Measurements from ENCODE around the gene HOXA7.

The HOXA7 gene

GRCh38 chr7:27116031-27116961 lies 40.2 kb downstream of the HOXA7 start:
- DNase-seq = peak; percentile 53

GRCh38 chr7:27115221-27116026 lies 41.1 kb downstream of the HOXA7 start:
- peak; percentile 57 for DNase-seq

- DNase-seq = peak; percentile 54
Observed at GRCh38 chr7:27114881-27115220, 41.6 kb downstream of the HOXA7 start.

GRCh38 chr7:27113991-27114769 lies 42.3 kb downstream of the HOXA7 start:
- DNase-seq = peak; percentile 55

GRCh38 chr7:27112955-27113949 lies 43.2 kb downstream of the HOXA7 start:
- DNase-seq = peak; percentile 59

- peak; percentile 58 for DNase-seq
Observed at GRCh38 chr7:27112361-27112760, 44.1 kb downstream of the HOXA7 start.

- DNase-seq = no peak
Observed at GRCh38 chr7:27111751-27112277, 44.7 kb downstream of the HOXA7 start.

GRCh38 chr7:27111042-27111750 lies 45.3 kb downstream of the HOXA7 start:
- peak; percentile 35 for DNase-seq

- peak; percentile 52 for DNase-seq
Observed at GRCh38 chr7:27110186-27111031, 46.1 kb downstream of the HOXA7 start.

- no peak for DNase-seq
Observed at GRCh38 chr7:27109466-27110185, 46.8 kb downstream of the HOXA7 start.

GRCh38 chr7:27108390-27109127 lies 47.9 kb downstream of the HOXA7 start:
- peak; percentile 52 for DNase-seq

- peak; percentile 53 for DNase-seq
Observed at GRCh38 chr7:27107391-27108381, 48.8 kb downstream of the HOXA7 start.

- peak; percentile 75 for DNase-seq
Observed at GRCh38 chr7:27106901-27107240, 49.6 kb downstream of the HOXA7 start.

- DNase-seq = peak; percentile 56
Observed at GRCh38 chr7:27106181-27106900, 50.1 kb downstream of the HOXA7 start.

- no peak for DNase-seq
Observed at GRCh38 chr7:27105301-27106031, 51.0 kb downstream of the HOXA7 start.
